Thyroid gland (tissue), 4 donors: ENCODE results near the gene MAPK8IP3.

Experiments used
- POLR2A ChIP-seq, 2 donors: fragments of 450-650 bp; IDR thresholded peaks; one replicate each; pipeline ENCODE4 v1.6.1; 2017; ENCODE audit warnings: antibody characterized with exemption in 2 of 2, mild to moderate bottlenecking in 2 of 2, moderate library complexity in 1 of 2
- TF ChIP-seq, protein P1 (sequence below), 6 experiments: fragments of 200-600 bp in 3 of 6; fragments of 450-650 bp in 3 of 6; sonication (generic) in 3 of 6; IDR thresholded peaks; one replicate each; pipeline ENCODE4 v1.5.1; 2016 to 2019; ENCODE audit warnings: antibody characterized with exemption in 6 of 6, mild to moderate bottlenecking in 2 of 6, inconsistent platforms in 1 of 6, moderate library complexity in 1 of 6

DNA sequence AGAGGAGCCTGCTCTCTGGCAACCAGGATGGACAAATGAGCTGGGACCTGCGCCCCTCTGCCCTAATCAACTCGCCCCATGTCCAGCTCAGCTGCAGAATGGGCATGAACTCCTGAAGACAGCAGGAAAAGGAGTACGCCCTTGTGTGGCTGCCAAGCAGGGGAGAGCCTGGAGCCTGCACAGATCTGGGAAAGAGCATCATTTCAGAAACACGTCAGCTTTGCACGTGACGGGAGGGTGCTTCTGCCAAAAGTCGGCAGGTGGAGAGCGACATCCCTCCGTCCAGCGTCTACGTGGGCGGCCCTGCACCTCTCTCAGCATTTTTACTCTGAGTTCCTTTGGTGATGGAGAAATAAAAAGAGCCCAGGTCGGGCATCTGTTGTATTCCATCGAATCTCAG is 46.9 kb downstream of the MAPK8IP3 start:
- no peak for TF ChIP-seq POLR2A (IDR thresholded peaks at IDR 0.05)
- TF ChIP-seq, protein P1, sequence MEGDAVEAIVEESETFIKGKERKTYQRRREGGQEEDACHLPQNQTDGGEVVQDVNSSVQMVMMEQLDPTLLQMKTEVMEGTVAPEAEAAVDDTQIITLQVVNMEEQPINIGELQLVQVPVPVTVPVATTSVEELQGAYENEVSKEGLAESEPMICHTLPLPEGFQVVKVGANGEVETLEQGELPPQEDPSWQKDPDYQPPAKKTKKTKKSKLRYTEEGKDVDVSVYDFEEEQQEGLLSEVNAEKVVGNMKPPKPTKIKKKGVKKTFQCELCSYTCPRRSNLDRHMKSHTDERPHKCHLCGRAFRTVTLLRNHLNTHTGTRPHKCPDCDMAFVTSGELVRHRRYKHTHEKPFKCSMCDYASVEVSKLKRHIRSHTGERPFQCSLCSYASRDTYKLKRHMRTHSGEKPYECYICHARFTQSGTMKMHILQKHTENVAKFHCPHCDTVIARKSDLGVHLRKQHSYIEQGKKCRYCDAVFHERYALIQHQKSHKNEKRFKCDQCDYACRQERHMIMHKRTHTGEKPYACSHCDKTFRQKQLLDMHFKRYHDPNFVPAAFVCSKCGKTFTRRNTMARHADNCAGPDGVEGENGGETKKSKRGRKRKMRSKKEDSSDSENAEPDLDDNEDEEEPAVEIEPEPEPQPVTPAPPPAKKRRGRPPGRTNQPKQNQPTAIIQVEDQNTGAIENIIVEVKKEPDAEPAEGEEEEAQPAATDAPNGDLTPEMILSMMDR (IDR thresholded peaks at IDR 0.05) = no peak
